ENCODE measurements around the gene NEK2. TPM values are rescaled to one million over a fixed set of nuclear protein-coding genes. Genes with fewer than 3 reads are reported as not detected.

NEK2 gene
- total and polyA plus RNA-seq, 2 of the 13 experiments (the other 11 are each of a cell fraction or from before 2014, with no cell fraction given), result 10.9 to 40.8 TPM

DNA sequence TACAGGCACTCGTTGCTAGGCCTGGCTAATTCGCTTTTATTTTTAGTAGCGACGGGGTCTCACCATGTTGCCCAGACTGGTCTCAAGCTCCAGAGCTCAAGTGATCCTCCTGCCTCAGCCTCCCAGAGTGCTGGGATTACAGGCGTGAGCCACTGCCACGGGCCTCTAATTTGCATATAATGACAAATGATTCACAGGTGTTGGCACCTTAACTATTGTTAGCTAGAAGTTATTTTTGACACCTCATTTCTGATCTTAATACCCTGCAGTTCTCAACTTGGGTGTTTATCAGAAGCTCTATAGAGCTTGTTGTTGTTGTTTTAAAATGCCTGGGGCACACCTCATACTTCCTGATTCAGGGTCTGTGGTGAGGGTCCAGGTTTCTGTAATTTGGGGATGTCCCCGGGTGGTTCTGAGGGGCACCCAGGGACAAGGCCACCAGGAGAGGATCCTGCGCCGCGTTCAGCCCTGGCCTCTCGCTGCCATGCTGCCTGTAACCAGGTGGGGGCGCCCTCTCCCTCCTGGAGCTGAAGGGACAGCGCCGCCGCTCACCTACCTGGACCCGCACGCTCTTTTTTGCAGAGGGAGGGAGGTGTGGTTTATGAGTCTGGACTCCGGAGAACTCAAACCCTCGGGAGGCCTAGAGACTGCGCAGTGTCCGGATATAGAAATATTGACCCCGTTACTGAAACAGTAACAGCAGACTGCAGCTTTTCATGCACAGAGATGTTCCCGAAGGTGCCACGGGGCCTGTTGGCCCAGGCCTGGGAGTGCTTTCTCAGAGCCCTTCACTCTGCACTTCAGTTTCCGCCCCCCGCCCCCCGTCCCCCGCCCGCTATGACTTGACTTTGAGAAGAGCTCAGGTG, 23.0 kb upstream of the NEK2 start (continued):
- TF ChIP-seq, protein P1, sequence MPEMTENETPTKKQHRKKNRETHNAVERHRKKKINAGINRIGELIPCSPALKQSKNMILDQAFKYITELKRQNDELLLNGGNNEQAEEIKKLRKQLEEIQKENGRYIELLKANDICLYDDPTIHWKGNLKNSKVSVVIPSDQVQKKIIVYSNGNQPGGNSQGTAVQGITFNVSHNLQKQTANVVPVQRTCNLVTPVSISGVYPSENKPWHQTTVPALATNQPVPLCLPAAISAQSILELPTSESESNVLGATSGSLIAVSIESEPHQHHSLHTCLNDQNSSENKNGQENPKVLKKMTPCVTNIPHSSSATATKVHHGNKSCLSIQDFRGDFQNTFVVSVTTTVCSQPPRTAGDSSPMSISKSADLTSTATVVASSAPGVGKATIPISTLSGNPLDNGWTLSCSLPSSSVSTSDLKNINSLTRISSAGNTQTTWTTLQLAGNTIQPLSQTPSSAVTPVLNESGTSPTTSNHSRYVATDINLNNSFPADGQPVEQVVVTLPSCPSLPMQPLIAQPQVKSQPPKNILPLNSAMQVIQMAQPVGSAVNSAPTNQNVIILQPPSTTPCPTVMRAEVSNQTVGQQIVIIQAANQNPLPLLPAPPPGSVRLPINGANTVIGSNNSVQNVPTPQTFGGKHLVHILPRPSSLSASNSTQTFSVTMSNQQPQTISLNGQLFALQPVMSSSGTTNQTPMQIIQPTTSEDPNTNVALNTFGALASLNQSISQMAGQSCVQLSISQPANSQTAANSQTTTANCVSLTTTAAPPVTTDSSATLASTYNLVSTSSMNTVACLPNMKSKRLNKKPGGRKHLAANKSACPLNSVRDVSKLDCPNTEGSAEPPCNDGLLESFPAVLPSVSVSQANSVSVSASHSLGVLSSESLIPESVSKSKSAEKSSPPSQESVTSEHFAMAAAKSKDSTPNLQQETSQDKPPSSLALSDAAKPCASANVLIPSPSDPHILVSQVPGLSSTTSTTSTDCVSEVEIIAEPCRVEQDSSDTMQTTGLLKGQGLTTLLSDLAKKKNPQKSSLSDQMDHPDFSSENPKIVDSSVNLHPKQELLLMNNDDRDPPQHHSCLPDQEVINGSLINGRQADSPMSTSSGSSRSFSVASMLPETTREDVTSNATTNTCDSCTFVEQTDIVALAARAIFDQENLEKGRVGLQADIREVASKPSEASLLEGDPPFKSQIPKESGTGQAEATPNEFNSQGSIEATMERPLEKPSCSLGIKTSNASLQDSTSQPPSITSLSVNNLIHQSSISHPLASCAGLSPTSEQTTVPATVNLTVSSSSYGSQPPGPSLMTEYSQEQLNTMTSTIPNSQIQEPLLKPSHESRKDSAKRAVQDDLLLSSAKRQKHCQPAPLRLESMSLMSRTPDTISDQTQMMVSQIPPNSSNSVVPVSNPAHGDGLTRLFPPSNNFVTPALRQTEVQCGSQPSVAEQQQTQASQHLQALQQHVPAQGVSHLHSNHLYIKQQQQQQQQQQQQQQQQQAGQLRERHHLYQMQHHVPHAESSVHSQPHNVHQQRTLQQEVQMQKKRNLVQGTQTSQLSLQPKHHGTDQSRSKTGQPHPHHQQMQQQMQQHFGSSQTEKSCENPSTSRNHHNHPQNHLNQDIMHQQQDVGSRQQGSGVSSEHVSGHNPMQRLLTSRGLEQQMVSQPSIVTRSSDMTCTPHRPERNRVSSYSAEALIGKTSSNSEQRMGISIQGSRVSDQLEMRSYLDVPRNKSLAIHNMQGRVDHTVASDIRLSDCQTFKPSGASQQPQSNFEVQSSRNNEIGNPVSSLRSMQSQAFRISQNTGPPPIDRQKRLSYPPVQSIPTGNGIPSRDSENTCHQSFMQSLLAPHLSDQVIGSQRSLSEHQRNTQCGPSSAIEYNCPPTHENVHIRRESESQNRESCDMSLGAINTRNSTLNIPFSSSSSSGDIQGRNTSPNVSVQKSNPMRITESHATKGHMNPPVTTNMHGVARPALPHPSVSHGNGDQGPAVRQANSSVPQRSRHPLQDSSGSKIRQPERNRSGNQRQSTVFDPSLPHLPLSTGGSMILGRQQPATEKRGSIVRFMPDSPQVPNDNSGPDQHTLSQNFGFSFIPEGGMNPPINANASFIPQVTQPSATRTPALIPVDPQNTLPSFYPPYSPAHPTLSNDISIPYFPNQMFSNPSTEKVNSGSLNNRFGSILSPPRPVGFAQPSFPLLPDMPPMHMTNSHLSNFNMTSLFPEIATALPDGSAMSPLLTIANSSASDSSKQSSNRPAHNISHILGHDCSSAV (CRISPR knock-in tag; IDR thresholded peaks at IDR 0.05; ENCODE audit: borderline replicate concordance), result 0 out of 2 replicates have a peak, but pooled peaks have one; percentile 43
- TF ChIP-seq, protein P2, sequence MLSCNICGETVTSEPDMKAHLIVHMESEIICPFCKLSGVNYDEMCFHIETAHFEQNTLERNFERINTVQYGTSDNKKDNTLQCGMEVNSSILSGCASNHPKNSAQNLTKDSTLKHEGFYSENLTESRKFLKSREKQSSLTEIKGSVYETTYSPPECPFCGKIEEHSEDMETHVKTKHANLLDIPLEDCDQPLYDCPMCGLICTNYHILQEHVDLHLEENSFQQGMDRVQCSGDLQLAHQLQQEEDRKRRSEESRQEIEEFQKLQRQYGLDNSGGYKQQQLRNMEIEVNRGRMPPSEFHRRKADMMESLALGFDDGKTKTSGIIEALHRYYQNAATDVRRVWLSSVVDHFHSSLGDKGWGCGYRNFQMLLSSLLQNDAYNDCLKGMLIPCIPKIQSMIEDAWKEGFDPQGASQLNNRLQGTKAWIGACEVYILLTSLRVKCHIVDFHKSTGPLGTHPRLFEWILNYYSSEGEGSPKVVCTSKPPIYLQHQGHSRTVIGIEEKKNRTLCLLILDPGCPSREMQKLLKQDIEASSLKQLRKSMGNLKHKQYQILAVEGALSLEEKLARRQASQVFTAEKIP (CRISPR knock-in tag; IDR thresholded peaks at IDR 0.05; ENCODE audit: borderline replicate concordance), result no peak
- TF ChIP-seq SAP130 (CRISPR knock-in tag; IDR thresholded peaks at IDR 0.05; ENCODE audit: low read depth) (peak; percentile 80), CERS6 (CRISPR knock-in tag; IDR thresholded peaks at IDR 0.05) (no peak), ZNF724P (CRISPR knock-in tag; IDR thresholded peaks at IDR 0.05; ENCODE audit: borderline replicate concordance) (0 out of 2 replicates have a peak, but pooled peaks have one; percentile 22), NCOA2 (CRISPR knock-in tag; IDR thresholded peaks at IDR 0.05) (0 out of 2 replicates have a peak, but pooled peaks have one; percentile 55)

Measured in HepG2 (cell line).